SK-N-MC (cell line): ENCODE results near the gene NEUROD2.

Experiments used
- DNase-seq: peaks from one replicate; pipeline ENCODE4 v3.0.0-alpha.2; 2011; ENCODE audit warnings: low read depth, low spot score
- H3K27ac ChIP-seq: fragments of 200-600 bp; sonication (generic); 2 replicates; pipeline ENCODE4 v1.5.1; 2016; ENCODE audit warnings: mixed run types
- H3K36me3 ChIP-seq: fragments of 200-600 bp; sonication (generic); 2 replicates; pipeline ENCODE4 v1.6.1; 2017; ENCODE audit warnings: antibody characterized with exemption, low read length, mixed read lengths; ENCODE audit not compliant: insufficient read depth
- H3K4me3 ChIP-seq: fragments of 200-600 bp; sonication (generic); 2 replicates; pipeline ENCODE4 v1.5.1; 2016
- H3K9ac ChIP-seq: fragments of 200-600 bp; sonication (generic); 2 replicates; pipeline ENCODE4 v1.8.0; 2017; ENCODE audit warnings: mixed run types, mixed read lengths; ENCODE audit not compliant: insufficient read length
- H3K9me3 ChIP-seq: fragments of 200-600 bp; sonication (generic); 2 replicates; pipeline ENCODE4 v1.6.1; 2017; ENCODE audit warnings: low read depth, mild to moderate bottlenecking, antibody characterized with exemption, low read length, moderate library complexity, mixed read lengths
- EZH2 ChIP-seq: fragments of 200-600 bp; sonication (generic); IDR thresholded peaks from one replicate; pipeline ENCODE4 v1.6.1; 2017; ENCODE audit warnings: antibody characterized with exemption
- FOXP2 ChIP-seq: optimal IDR thresholded peaks from 2 replicates; pipeline ENCODE3; 2011; ENCODE audit warnings: mild to moderate bottlenecking, moderate library complexity; ENCODE audit not compliant: insufficient read depth; ENCODE audit errors: extremely low read length, control extremely low read depth
- POLR2AphosphoS5 ChIP-seq: IDR thresholded peaks from 2 replicates; pipeline ENCODE4 v1.6.1; 2012; ENCODE audit warnings: mild to moderate bottlenecking, low read depth, low read length, borderline replicate concordance

NEUROD2 gene

DNA sequence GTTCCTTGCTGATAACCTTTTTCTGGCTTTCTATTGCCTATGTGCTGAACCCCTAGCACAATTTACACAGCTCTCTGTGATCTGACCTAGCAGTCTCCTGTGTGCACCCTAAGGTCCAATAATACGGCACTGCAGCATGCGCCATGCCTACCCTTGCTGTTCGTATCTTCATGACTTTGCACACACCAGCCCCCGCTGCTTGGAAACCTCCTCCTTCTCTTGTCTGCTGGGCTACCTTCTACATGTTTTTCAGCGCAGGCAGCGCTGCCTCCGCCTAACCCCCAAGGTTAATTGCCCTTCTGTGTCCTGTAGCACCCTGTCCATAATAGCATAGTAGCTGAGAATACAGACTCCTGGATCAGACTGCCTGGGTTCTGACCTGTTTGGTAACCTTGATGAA, 30.6 kb upstream of the NEUROD2 start:
- no peak overlapping the region for H3K27ac ChIP-seq
- peak overlapping the region; percentile 88 for H3K9ac ChIP-seq
- TF ChIP-seq FOXP2, result no peak
- no peak for TF ChIP-seq EZH2
- no peak for TF ChIP-seq POLR2AphosphoS5
- no peaks in the 10 kb centered on the region for H3K36me3 ChIP-seq
- H3K9me3 ChIP-seq, result no peaks in the 10 kb centered on the region
- no peak for DNase-seq
- H3K4me3 ChIP-seq, result peak overlapping the region; percentile 94; the same call in 1 of the 2 replicates

DNA sequence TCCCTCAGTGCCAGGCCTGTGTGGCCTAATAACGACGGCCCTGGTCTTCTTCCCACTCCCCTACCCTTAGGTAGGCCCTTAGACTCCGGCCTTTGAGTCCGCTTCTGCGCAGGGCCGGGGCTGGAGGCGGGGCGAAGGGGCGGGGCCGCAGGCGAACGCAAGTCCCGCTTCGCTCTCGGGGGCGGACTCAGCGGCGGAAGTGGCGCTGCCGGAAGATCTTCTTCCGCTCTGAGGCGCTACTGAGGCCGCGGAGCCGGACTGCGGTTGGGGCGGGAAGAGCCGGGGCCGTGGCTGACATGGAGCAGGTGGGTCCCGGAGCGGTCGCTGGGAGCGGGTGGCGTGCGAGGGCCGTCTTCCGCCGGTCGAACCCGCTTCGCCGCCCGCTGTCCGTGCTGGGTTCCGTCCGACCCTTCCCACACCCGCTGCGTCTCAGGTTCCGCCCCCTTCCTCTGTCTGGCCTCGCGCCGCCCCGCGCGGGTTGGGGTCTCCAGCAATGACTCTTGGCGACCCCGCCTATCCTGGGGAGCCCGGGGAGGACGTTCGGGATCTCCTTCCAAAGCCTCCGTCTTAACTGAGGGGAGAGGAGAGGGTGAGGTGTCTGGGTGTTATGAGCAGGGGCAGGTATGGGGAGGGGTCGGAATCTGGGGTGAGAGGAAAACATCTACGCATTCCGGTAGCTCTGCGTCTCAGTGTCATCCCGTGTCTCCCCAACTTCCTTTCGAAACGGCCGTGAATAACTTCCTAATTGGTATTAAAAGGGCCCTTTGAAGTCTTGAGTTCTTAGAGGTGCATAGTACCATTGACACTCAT, 29.4 kb upstream of the NEUROD2 start, which contains the start of gene STARD3:
STARD3 (plus strand) TSS at position 218 of the 810 bp plus-strand sequence. CDS start 16,388 bp downstream, outside the sequence.
- Histone ChIP-seq H3K9me3 (no peaks in the 10 kb centered on the region), H3K36me3 (no peaks in the 10 kb centered on the region), H3K9ac (peak within 1 kb of the TSS; percentile 88), H3K4me3 (peak within 1 kb of the TSS; percentile 94), H3K27ac (peak within 1 kb of the TSS; percentile 67; the same call in 1 of the 2 replicates)
- DNase-seq, result no peak
- peak; percentile 82 for TF ChIP-seq POLR2AphosphoS5
- TF ChIP-seq FOXP2, result no peak

DNA sequence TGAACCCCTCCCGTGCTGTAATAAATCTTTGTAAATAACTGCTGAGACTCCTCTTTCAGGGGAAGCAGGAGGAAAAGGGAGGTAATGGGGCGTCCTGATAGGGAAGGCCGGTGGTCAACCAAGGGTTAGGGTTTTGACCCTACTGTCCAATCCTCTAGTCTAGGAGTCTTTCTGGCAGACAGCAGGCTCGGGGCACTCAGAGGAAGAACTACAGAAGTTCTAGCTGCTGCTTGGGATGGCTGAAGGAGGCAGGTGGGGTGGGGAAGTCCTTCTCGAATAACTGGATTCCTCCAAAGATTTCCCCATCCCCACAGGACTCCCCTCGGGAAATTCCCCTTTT, 28.8 kb upstream of the NEUROD2 start:
- no peak for DNase-seq
- Histone ChIP-seq H3K4me3 (peak overlapping the region; percentile 94), H3K9ac (peak overlapping the region; percentile 88), H3K9me3 (no peaks in the 10 kb centered on the region), H3K36me3 (no peaks in the 10 kb centered on the region), H3K27ac (peak overlapping the region; percentile 67; the same call in 1 of the 2 replicates)
- no peak for TF ChIP-seq POLR2AphosphoS5
- no peak for TF ChIP-seq EZH2
- TF ChIP-seq FOXP2, result no peak

DNA sequence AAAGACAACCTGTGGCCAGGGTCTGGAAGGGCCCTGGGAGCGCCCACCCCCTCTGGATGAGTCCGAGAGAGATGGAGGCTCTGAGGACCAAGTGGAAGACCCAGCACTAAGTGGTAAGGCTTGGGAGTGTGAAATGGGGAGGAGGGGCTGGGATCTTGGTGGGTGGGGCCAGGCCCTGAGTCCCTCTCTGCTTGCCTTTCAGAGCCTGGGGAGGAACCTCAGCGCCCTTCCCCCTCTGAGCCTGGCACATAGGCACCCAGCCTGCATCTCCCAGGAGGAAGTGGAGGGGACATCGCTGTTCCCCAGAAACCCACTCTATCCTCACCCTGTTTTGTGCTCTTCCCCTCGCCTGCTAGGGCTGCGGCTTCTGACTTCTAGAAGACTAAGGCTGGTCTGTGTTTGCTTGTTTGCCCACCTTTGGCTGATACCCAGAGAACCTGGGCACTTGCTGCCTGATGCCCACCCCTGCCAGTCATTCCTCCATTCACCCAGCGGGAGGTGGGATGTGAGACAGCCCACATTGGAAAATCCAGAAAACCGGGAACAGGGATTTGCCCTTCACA, 28.0 kb upstream of the NEUROD2 start:
- Histone ChIP-seq H3K4me3 (no peak overlapping the region), H3K36me3 (no peaks in the 10 kb centered on the region), H3K27ac (no peak overlapping the region), H3K9ac (peak overlapping the region; percentile 88), H3K9me3 (no peaks in the 10 kb centered on the region)
- TF ChIP-seq POLR2AphosphoS5, result no peak
- TF ChIP-seq FOXP2, result no peak
- TF ChIP-seq EZH2, result no peak
- DNase-seq, result no peak

DNA sequence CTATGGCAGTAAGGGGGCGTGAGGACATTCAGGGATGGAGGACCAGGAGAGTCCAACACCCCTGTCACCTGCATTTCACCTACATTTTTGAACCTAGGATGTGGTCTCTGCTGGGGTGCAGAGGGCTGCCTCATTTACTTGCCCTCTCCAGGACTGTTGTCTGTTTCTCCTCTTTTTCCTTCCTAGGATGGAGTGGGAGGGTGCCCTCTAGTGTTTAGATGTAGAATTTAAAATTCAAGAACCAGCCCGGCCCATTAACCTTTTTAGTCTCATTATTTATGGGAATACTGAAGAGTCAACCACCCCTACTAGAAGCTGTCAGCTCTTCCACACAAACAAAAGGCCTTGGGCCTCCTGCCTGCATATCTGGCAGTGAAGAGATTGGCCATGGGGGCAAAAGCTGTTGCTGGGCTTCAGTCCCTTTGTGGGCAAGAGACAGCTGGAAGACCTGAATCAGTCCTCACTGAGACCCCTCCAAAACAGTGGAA, 26.7 kb upstream of the NEUROD2 start:
- TF ChIP-seq EZH2, result no peak
- TF ChIP-seq FOXP2, result no peak
- TF ChIP-seq POLR2AphosphoS5, result no peak
- H3K9me3 ChIP-seq, result no peaks in the 10 kb centered on the region
- no peaks in the 10 kb centered on the region for H3K36me3 ChIP-seq
- DNase-seq, result no peak
- H3K27ac ChIP-seq, result no peak overlapping the region
- H3K9ac ChIP-seq, result no peak overlapping the region
- H3K4me3 ChIP-seq, result no peak overlapping the region

DNA sequence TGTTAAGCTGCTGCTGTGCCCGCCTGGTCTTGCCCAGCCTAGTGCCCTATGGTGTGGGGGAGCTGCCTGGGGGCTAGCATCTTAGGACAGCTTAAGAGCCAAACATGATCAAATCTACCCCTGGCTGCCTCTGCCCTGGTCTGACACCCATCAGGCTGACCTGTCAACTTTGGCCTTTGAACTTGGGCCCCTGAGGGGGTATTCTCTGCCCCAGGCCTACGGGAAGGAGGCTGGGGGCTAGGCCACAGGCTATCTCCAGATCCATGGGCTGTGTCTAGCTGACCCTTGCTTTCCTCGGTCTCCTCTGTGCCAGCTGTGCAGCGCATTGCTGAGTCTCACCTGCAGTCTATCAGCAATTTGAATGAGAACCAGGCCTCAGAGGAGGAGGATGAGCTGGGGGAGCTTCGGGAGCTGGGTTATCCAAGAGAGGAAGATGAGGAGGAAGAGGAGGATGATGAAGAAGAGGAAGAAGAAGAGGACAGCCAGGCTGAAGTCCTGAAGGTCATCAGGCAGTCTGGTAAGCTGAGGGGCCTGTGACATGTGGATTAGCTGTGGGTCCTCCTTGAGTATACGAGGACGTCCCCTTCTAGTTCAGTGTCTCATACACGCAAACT, 26.0 kb upstream of the NEUROD2 start:
- Histone ChIP-seq H3K27ac (no peak overlapping the region), H3K9me3 (no peaks in the 10 kb centered on the region), H3K36me3 (no peaks in the 10 kb centered on the region), H3K4me3 (no peak overlapping the region), H3K9ac (no peak overlapping the region)
- DNase-seq, result no peak
- TF ChIP-seq EZH2, result no peak
- no peak for TF ChIP-seq POLR2AphosphoS5
- TF ChIP-seq FOXP2, result no peak

DNA sequence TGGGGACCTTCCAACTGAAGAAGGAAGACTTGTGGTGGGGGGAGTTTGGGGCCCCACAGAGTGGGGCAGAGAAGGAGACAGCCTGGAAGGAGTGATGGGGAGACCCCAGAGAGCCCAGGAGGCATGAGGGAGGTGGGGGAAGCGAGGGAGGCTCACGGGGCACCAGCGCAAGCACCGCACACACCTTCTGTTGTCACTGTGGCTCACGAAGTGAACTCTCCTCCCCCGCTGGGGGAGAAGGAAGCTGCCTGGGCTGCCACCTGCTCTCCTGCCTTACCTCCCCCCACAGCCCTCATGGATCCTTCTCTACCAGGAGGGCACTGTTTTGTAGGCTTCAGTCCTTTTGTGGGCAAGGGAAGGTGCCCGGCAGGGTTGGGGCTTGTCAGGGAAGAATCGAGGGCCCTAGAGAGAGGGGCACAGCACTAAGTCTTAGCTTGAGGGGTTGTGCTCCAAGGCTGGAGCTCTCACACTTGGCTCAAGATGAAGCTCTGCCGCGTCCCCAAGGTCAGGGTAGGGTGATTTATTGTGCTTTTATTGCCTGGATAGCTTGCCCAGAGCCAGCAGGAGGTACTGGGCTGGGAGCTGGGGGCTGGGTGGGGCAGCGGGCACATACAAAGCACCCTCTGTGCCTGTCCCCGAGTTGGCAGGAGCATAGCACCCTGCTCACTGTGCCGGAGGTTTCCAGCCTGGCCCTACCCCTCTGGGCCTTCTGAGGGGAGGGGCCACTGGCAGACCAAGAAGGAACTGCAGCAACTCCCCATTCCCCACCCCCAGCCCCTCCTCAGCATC, 24.6 kb upstream of the NEUROD2 start:
- Histone ChIP-seq H3K27ac (no peak overlapping the region), H3K36me3 (no peaks in the 10 kb centered on the region), H3K9me3 (no peaks in the 10 kb centered on the region), H3K4me3 (no peak overlapping the region), H3K9ac (no peak overlapping the region)
- DNase-seq, result no peak
- TF ChIP-seq FOXP2, result no peak
- no peak for TF ChIP-seq EZH2
- no peak for TF ChIP-seq POLR2AphosphoS5

DNA sequence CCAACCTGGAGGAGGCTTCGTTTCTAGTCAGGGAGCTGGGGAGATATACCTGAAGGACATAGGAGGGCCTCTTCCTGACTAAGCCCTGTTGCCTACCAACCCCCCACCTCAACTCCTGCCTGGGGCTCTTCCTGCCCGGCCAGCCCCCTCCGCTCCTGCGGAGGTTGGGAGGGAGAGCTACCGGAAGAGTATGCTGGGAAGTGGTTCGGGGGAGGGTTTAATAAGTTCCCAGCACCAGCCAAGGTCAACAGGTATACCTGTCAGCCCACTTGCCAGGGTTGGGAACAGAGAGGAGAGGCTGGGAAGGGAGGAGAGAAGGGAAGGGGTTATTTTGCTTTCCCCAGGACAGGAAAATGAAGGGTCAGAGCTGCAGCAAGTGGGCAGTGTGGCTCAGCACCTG, 23.7 kb upstream of the NEUROD2 start:
- Histone ChIP-seq H3K9ac (no peak overlapping the region), H3K36me3 (no peaks in the 10 kb centered on the region), H3K9me3 (no peaks in the 10 kb centered on the region), H3K27ac (no peak overlapping the region), H3K4me3 (no peak overlapping the region)
- DNase-seq, result no peak
- TF ChIP-seq EZH2 (no peak), POLR2AphosphoS5 (no peak), FOXP2 (no peak)
